K562 (cell line): ENCODE results near the gene CERS5. TPM values are rescaled to one million over a fixed set of nuclear protein-coding genes. Genes with fewer than 3 reads are reported as not detected.

Experiments used
- ATAC-seq: fragments of 200-7000 bp; cut with Tn5 transposase; 3 replicates; pipeline ENCODE4 v1.9.1; 2020; ENCODE audit warnings: moderate library complexity
- BruUV-seq: library from RNA; stranded (reverse); fragments of 400-500 nt; replicated peaks from 2 replicates; lab custom pipeline; 2021; lab: Mats Ljungman, UMichigan
- CTCF ChIA-PET: fragments of 300-600 bp; formaldehyde crosslinking; extraction: SDS; loops from one replicate; lab custom pipeline; 2021; ENCODE audit warnings: low intra/inter-chr PET ratio; lab: Yijun Ruan, JAX
- POLR2A ChIA-PET: fragments of 300-600, 350-650 bp; sonication (Branson Sonifier 250); formaldehyde crosslinking; extraction: SDS; loops from one replicate; lab custom pipeline; 2021; ENCODE audit warnings: antibody characterized with exemption, inconsistent platforms; lab: Yijun Ruan, JAX
- DNase-seq, 4 experiments: peaks; one replicate each; pipeline versions ENCODE4 v3.0.0 to v3.0.0-alpha.2; 2011 to 2018; ENCODE audit warnings: low spot score in 3 of 4, mixed read lengths in 3 of 4; ENCODE audit errors: extremely low read depth in 1 of 4
- FAIRE-seq: peaks from 2 replicates; lab custom pipeline; 2011; peaks lifted over from hg19 to GRCh38; lab: Jason Lieb, UNC
- H2AFZ ChIP-seq: 2 replicates; pipeline ENCODE4 v1.6.0; 2011; ENCODE audit warnings: low read depth, low read length, control low read depth, inconsistent platforms
- H3K27ac ChIP-seq: fragments of 200-600 bp; 3 replicates; pipeline ENCODE4 v1.8.0; 2011; ENCODE audit warnings: low read depth, mild to moderate bottlenecking, control low read depth, inconsistent platforms, low read length, moderate library complexity, mixed read lengths; ENCODE audit errors: extremely low read depth
- H3K27me3 ChIP-seq, 2 experiments: fragments of 300-600 bp in 1 of 2; 2 replicates in 1 of 2; 3 replicates in 1 of 2; pipeline versions ENCODE4 v1.6.0 to v1.8.0; 2011; ENCODE audit warnings: inconsistent platforms in 2 of 2, low read length in 2 of 2, mild to moderate bottlenecking in 1 of 2, mixed read lengths in 1 of 2, moderate library complexity in 1 of 2; ENCODE audit not compliant: control insufficient read depth in 2 of 2, insufficient read depth in 2 of 2
- H3K36me3 ChIP-seq: fragments of 300-600 bp; 3 replicates; pipeline ENCODE4 v1.8.0; 2011; ENCODE audit warnings: mild to moderate bottlenecking, low read length, inconsistent platforms; ENCODE audit not compliant: control insufficient read depth, insufficient read depth
- H3K4me1 ChIP-seq, 2 experiments: fragments of 200-600 bp in 1 of 2; replicated peaks in 1 of 2; 2 replicates in 1 of 2; 3 replicates in 1 of 2; pipeline versions ENCODE4 v1.5.1 to v1.8.0; 2011; ENCODE audit warnings: inconsistent platforms in 2 of 2, low read length in 2 of 2, mild to moderate bottlenecking in 1 of 2, mixed read lengths in 1 of 2, moderate library complexity in 1 of 2; ENCODE audit not compliant: control insufficient read depth in 2 of 2, insufficient read depth in 2 of 2
- H3K4me2 ChIP-seq: 2 replicates; pipeline ENCODE4 v1.6.1; 2011; ENCODE audit warnings: low read length, control low read depth, inconsistent platforms, mixed read lengths; ENCODE audit not compliant: insufficient read depth
- H3K4me3 ChIP-seq: fragments of 200-600 bp; sonication (generic), shearing (Covaris generic); 2 replicates; pipeline ENCODE4 v1.5.1; 2016; ENCODE audit warnings: control low read depth, inconsistent platforms
- H3K79me2 ChIP-seq: fragments of 200-600 bp; 3 replicates; pipeline ENCODE4 v1.8.0; 2011; ENCODE audit warnings: low read length, inconsistent platforms; ENCODE audit not compliant: control insufficient read depth, insufficient read depth
- H3K9ac ChIP-seq, 2 experiments: 2 replicates each; pipeline versions ENCODE4 v1.6.0 to v1.6.1; 2011; ENCODE audit warnings: low read depth in 2 of 2, low read length in 2 of 2, control low read depth in 1 of 2, inconsistent platforms in 1 of 2, mild to moderate bottlenecking in 1 of 2, mixed read lengths in 1 of 2; ENCODE audit not compliant: insufficient read depth in 1 of 2
- H3K9me1 ChIP-seq: one replicate; pipeline ENCODE4 v1.6.0; 2011; ENCODE audit warnings: inconsistent platforms, mild to moderate bottlenecking, low read length, moderate library complexity; ENCODE audit not compliant: control insufficient read depth, insufficient read depth
- H3K9me3 ChIP-seq: replicated peaks from 2 replicates; pipeline ENCODE4 v1.5.1; 2011; ENCODE audit warnings: low read depth, low read length, inconsistent platforms; ENCODE audit not compliant: control insufficient read depth, insufficient read depth
- H4K20me1 ChIP-seq: replicated peaks from 2 replicates; pipeline ENCODE4 v1.6.1; 2011; ENCODE audit warnings: low read length, inconsistent platforms, mixed read lengths; ENCODE audit not compliant: control insufficient read depth, insufficient read depth
- CREM ChIP-seq: IDR thresholded peaks from 2 replicates; pipeline ENCODE4 v1.6.1; 2014; ENCODE audit warnings: antibody characterized with exemption, low read depth
- ESRRA ChIP-seq: fragments of 450-650 bp; IDR thresholded peaks from 2 replicates; pipeline ENCODE4 v1.6.1; 2014; ENCODE audit warnings: low read depth, mild to moderate bottlenecking, moderate library complexity, borderline replicate concordance
- FIP1L1 ChIP-seq: fragments of 200-400 bp; formaldehyde crosslinking; IDR thresholded peaks from 2 replicates; pipeline ENCODE4 v1.6.1; 2018; ENCODE audit warnings: mild to moderate bottlenecking, low read depth, low read length; ENCODE audit not compliant: poor library complexity, severe bottlenecking
- GABPB1 ChIP-seq: sonication (generic); formaldehyde crosslinking; IDR thresholded peaks from 2 replicates; pipeline ENCODE4 v1.8.0; 2022; ENCODE audit warnings: mild to moderate bottlenecking, missing genetic modification reagents
- HDAC6 ChIP-seq: IDR thresholded peaks from 2 replicates; pipeline ENCODE4 v1.6.1; 2012; ENCODE audit warnings: low read depth, mild to moderate bottlenecking, control low read depth, inconsistent platforms, low read length, moderate library complexity
- ILF3 ChIP-seq: fragments of 450-650 bp; IDR thresholded peaks from 2 replicates; pipeline ENCODE4 v1.6.1; 2018; ENCODE audit warnings: antibody characterized with exemption, mild to moderate bottlenecking, moderate library complexity, borderline replicate concordance
- LCOR ChIP-seq: sonication (generic); formaldehyde crosslinking; IDR thresholded peaks from 2 replicates; pipeline ENCODE4 v1.8.0; 2022; ENCODE audit warnings: mild to moderate bottlenecking, missing genetic modification reagents
- RBM15 ChIP-seq: fragments of 200-400 bp; formaldehyde crosslinking; IDR thresholded peaks from 2 replicates; pipeline ENCODE4 v1.6.1; 2018; ENCODE audit warnings: mild to moderate bottlenecking, low read length, moderate library complexity; ENCODE audit not compliant: insufficient read depth
- TAL1 ChIP-seq: fragments of 450-650 bp; IDR thresholded peaks from 2 replicates; pipeline ENCODE4 v1.6.1; 2016; ENCODE audit warnings: mild to moderate bottlenecking
- TOE1 ChIP-seq, 2 experiments: fragments of 450-650 bp in 1 of 2; sonication (generic) in 1 of 2; formaldehyde crosslinking in 1 of 2; IDR thresholded peaks; 2 replicates each; pipeline versions ENCODE4 v1.7.1 to v1.8.0; 2016 to 2022; ENCODE audit warnings: borderline replicate concordance in 2 of 2, mild to moderate bottlenecking in 2 of 2, antibody characterized with exemption in 1 of 2, inconsistent platforms in 1 of 2, low read depth in 1 of 2, missing genetic modification reagents in 1 of 2, moderate library complexity in 1 of 2
- ZFX ChIP-seq: sonication (generic); formaldehyde crosslinking; IDR thresholded peaks from 2 replicates; pipeline ENCODE4 v1.8.0; 2022; ENCODE audit warnings: mild to moderate bottlenecking, missing genetic modification reagents, moderate library complexity
- ZNF431 ChIP-seq: sonication (generic); formaldehyde crosslinking; IDR thresholded peaks from 2 replicates; pipeline ENCODE4 v1.8.0; 2022; ENCODE audit warnings: mild to moderate bottlenecking, missing genetic modification reagents
- WGBS: fragments of 100-300 bp; shearing (Covaris generic); methylation state at CpG from one replicate; pipeline ENCODE4 v1.1.6; 2016; ENCODE audit warnings: low coverage, mixed read lengths; ENCODE audit not compliant: insufficient coverage; ENCODE audit errors: missing lambda C conversion rate; 5-methylcytosine and 5-hydroxymethylcytosine counted together
- in situ Hi-C: fragments of 300-500 bp; cut with MboI; formaldehyde crosslinking; loops from 4 replicates; pipeline ENCODE4 v1.15.0; 2018; ENCODE audit warnings: inconsistent platforms, mixed read lengths
- intact Hi-C: fragments of 100-400 bp; cut with micrococcal nuclease; formaldehyde crosslinking; loops from 2 replicates; pipeline ENCODE4 v1.14.2; 2022
- polyA plus RNA-seq, 8 experiments: library from polyadenylated mRNA; depleted of rRNA in 4 of 8; stranded (reverse) in 5 of 8; unstranded in 3 of 8; fragments of >200 nt; fragmentation: Nextera tagmentation in 2 of 8; fragmentation: Illumina TruSeq in 1 of 8; extraction: Ambion mirVana in 2 of 8; extraction: Trizol in 1 of 8; gene quantifications; 2 replicates each; pipeline versions ENCODE4 v1.2.1 to v1.2.3, GENCODE V29; 2011 to 2014; ENCODE audit warnings: inconsistent platforms in 1 of 8, missing spikeins in 1 of 8
- total RNA-seq, 7 experiments: library from RNA; depleted of rRNA in 6 of 7; stranded (reverse); fragments of >200 nt in 6 of 7; fragmentation: Illumina TruSeq in 2 of 7; extraction: Trizol in 2 of 7; gene quantifications; 2 replicates each; pipeline versions ENCODE4 v1.2.1 to v1.2.3, GENCODE V29; 2011 to 2021; ENCODE audit warnings: low replicate concordance in 1 of 7
- TF ChIP-seq, protein P1 (sequence below): fragments of 450-650 bp; formaldehyde crosslinking; IDR thresholded peaks from 2 replicates; pipeline ENCODE4 v1.4.0; 2020; ENCODE audit warnings: mild to moderate bottlenecking, moderate library complexity

Gene CERS5
- total and polyA plus RNA-seq, 9 of the 15 experiments (the other 6 are each of a cell fraction or from before 2014, with no cell fraction given) = 6.1 to 47.5 (median 17.8) TPM

DNA sequence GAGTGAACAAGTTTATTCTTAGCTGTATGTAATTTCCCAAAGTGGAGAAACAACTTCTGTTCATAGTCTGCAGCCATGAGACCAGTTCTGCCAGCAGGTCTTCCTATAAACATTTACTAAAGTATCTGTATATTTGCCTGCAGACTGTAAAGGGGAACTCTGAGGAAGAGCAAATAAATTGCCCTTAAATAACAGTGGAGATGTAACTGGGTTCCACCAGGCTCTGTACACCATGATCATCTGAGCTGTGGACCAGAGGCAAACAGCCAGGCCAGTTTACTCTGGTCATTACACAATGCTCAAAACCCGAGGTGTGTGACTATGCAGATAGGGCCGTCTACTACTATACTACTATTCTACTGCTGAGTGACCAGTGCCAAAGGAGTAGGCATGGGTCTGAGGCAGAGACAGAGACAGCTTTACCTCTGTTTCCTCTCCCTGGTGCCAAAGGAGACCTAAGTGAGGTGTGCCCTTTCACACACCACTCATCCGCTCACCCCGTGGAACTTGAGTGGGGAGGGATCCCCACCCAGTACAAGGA, 21.1 kb upstream of the CERS5 start:
- Histone ChIP-seq H3K9me3 (no peaks in the 10 kb centered on the region), H3K36me3 (peaks cover 14% of the 10 kb centered on the region; the same call in 1 of the 3 replicates), H3K4me3 (no peak overlapping the region), H3K27me3 (no peaks in the 10 kb centered on the region), H3K79me2 (no peaks in the 10 kb centered on the region), H3K27ac (no peak overlapping the region), H4K20me1 (no peaks in the 10 kb centered on the region), H3K4me1 (0 out of 5 replicates have a peak, but pooled peaks cover 0 to 4% of the 10 kb centered on the region in 2 experiments), H3K9me1 (peaks cover 2% of the 10 kb centered on the region), H2AFZ (no peak overlapping the region), H3K4me2 (no peak overlapping the region), H3K9ac (no peak overlapping the region)
- CTCF ChIA-PET = no interaction called here
- POLR2A ChIA-PET = interaction anchor here (0.8 kb wide), 1 partner anchor 21 kb away, joined by 3 read pairs; the partner anchor contains the start of gene CERS5
- BruUV-seq = no TSS peak
- DNase-seq (no peak), FAIRE-seq (no peak), ATAC-seq (peak; percentile 41; the same call in 2 of the 3 replicates)
- WGBS = 78% methylated on average over 4 of the region's 4 CpGs
- TF ChIP-seq CREM = no peak
- TF ChIP-seq, protein P1, sequence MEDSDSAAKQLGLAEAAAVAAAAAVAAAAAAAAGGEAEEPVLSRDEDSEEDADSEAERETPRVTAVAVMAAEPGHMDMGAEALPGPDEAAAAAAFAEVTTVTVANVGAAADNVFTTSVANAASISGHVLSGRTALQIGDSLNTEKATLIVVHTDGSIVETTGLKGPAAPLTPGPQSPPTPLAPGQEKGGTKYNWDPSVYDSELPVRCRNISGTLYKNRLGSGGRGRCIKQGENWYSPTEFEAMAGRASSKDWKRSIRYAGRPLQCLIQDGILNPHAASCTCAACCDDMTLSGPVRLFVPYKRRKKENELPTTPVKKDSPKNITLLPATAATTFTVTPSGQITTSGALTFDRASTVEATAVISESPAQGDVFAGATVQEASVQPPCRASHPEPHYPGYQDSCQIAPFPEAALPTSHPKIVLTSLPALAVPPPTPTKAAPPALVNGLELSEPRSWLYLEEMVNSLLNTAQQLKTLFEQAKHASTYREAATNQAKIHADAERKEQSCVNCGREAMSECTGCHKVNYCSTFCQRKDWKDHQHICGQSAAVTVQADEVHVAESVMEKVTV (CRISPR knock-in tag) = no peak
- TF ChIP-seq LCOR = no peak
- TF ChIP-seq HDAC6 = no peak
- TF ChIP-seq ILF3 = no peak
- no peak for TF ChIP-seq RBM15
- TF ChIP-seq ESRRA = no peak
- TF ChIP-seq ZNF431 = no peak
- no peak for TF ChIP-seq TAL1
- no peak for TF ChIP-seq GABPB1
- TF ChIP-seq FIP1L1 = no peak
- TF ChIP-seq ZFX = no peak
- no peak for TF ChIP-seq TOE1 (IDR thresholded peaks at IDR 0.05; ENCODE audit: borderline replicate concordance)
- no peak for TF ChIP-seq TOE1 (CRISPR knock-in tag; IDR thresholded peaks at IDR 0.05; ENCODE audit: borderline replicate concordance, low read depth)
- in situ Hi-C loops = no loop called here
- intact Hi-C loops = no loop called here
